NCI-H1417 treated with DMSO at 0.1 percent for 48 hours (cell line): ENCODE measurements around the gene KAT2A.

Source experiments
- DNase-seq: peaks from one replicate; lab custom pipeline; 2025; lab: John Stamatoyannopoulos, UW

Gene KAT2A

GRCh38 chr17:42094375-42095069 lies 26.6 kb downstream of the KAT2A start:
- DNase-seq = no peak

GRCh38 chr17:42092939-42093338 lies 28.2 kb downstream of the KAT2A start:
- no peak for DNase-seq

- DNase-seq = no peak
These were observed 30.0 kb downstream of the KAT2A start for GRCh38 chr17:42090964-42091790.

DNA sequence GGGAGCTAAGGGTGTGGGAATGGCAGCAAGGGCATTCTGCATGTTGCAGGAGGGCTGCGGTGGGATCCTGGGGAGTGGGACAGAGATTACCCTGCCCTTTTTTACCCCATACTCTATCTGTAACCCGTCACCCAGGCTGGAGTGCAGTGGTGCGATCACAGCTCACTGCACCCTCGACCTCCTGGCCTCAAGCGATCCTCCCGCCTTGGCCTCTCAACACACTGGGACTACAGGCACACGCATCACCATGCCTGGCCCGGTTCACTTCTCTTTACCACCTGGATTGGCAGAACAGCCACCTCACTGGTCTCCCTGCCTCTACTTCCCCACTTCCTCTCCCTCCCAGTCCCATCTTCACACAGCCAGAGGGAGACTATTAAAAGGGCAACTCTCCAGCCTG lies 32.4 kb downstream of the KAT2A start:
- DNase-seq = no peak

- DNase-seq = no peak
These were observed 33.1 kb downstream of the KAT2A start for GRCh38 chr17:42087736-42088705.

- DNase-seq = no peak
These were observed 34.0 kb downstream of the KAT2A start for GRCh38 chr17:42087042-42087701.

DNA sequence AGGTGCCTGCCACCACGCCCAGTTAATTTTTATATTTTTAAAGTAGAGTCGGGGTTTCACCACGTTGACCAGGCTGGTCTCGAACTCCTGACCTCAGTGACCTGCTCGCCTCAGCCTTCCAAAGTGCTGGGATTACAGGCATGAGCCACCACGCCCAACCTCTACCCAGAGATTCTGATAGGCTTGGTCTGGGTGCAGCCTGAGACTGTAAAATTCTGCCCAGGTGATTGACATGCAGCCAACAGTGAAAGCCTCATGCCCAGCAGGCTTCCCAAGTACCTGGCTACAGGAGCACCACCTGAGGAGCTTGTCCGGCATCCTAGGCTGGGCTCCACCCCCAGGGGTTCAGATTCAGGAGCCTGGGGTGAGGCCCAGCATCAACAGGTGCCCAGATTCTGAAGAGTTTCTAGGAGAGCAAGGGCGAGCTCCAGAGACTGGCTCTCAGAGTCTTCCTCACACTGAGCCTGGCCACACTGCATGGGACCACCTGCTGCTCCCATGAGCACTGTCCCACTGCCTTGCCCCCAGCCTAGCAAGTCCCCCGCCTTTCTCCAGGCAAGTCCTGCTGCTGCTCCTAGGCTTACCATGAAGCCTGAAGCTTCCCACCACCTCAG lies 39.5 kb downstream of the KAT2A start:
- DNase-seq = no peak

GRCh38 chr17:42079541-42079940 lies 41.6 kb downstream of the KAT2A start:
- DNase-seq = no peak

GRCh38 chr17:42078396-42079043 lies 42.6 kb downstream of the KAT2A start:
- DNase-seq = no peak

GRCh38 chr17:42077755-42078154 lies 43.4 kb downstream of the KAT2A start:
- no peak for DNase-seq

DNA sequence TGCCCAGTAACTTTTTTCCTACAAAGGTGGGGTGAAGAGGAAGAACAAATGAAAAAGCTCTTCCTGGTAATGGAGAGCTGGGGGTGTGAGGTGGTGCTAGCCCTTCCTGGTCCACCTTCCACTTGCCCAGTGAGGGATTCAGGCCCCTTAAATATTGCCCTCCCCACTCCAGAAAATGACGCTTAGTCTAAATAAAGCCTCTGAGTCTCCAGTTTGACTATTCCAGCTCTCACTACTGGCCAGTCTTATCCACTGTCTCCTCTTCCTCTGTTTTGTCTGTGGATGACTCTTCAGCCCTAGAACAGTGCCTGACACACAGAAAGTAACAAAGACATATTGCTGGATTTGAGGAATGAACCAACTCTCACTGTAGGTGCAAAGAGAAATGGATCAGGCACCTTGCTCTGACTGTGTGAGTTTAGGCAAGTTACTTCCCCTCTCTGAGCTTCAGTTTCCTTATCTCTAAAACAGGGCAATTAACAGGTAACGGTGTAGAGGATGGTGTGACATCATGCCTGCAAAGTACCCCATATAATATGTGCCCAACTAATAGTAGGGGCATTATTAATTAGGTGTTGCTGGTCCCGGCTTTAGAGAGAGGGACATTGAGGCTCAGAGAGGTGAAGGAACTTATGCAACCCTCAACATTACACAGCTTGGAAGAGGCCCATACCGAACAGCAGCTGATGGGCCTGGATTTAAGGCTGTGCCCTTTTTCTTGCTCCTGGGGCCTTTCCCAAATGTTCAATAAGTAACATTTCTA lies 44.2 kb downstream of the KAT2A start:
- DNase-seq = no peak

DNA sequence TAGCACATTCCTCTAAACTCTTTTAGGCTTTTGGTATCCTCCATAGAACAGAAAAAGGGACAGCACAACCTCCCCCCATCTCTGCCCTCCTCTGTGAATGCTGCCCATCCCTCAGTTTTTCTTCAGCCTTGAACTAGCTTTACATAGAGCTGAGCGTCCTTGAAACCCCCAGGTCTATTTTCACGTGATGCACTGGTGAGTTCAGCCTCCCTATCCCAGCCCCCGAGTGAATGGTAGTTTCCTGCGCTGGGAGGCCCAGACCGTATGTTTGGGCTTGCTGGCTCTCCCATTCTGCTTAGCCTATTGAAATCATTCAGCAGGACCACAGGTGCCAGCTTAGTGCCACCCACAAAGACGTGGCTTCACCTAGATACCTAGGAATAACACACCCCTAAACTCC lies 45.4 kb downstream of the KAT2A start:
- DNase-seq = no peak

GRCh38 chr17:42072323-42073187 lies 48.6 kb downstream of the KAT2A start:
- DNase-seq = no peak

GRCh38 chr17:42071810-42072209 lies 49.4 kb downstream of the KAT2A start:
- DNase-seq = no peak

DNA sequence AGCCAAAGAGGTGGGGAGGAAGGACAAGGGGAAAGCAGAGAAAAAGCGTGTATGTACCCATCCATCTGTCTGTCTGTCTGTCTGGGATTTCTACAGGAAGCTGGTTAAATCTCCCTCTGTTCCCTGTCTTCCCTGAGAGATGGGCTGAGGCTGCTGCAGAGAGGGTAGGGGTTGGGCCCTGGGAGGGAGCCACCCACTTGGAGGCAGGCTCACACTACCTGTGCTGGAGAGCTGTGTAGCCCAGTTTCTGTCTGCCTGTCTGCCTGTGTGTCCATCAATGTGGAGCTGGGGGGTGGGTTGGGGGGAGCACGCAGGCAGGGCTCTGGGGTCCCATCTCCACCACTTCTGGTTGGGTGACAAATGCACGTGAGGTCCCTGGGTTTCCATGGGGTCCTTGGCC lies 52.2 kb downstream of the KAT2A start:
- no peak for DNase-seq

- DNase-seq = no peak
These were observed 53.6 kb downstream of the KAT2A start for GRCh38 chr17:42067371-42068091.

DNA sequence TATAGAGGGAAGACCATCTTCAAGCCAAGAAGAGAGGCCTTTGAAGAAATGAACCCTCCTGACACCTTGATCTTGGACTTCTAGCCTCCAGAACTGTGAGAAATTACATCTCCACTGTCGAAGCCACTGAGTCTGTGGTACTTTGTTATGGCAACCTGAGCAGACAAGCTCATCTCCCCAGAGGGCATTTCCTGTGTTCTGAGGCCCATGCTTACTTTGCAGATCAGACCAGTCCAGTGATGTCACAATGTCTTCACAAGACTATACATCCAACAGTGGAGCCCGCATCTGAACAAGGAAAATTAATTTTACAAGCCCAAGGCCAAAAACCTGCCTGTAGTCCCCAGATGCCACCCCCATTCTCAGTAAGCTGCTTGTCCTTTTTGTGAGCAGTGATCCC lies 56.0 kb downstream of the KAT2A start:
- no peak for DNase-seq
